Tibial artery (tissue), 4 donors: ENCODE data around the gene TNFRSF11A.

Experiments used
- DNase-seq, 2 donors: peaks; one replicate each; pipeline ENCODE4 v3.0.0-alpha.2; 2019
- H3K27ac ChIP-seq, 2 donors: fragments of 200-600 bp; sonication (generic) in 1 of 2; 1 replicate in 1 of 2; 2 replicates in 1 of 2; pipeline ENCODE4 v1.5.1; 2018 to 2019; ENCODE audit warnings: mild to moderate bottlenecking in 1 of 2
- H3K27me3 ChIP-seq, 2 donors: fragments of 200-600 bp; sonication (generic) in 1 of 2; one replicate each; pipeline versions ENCODE4 v1.5.1 to v1.6.0; 2016 to 2019
- H3K36me3 ChIP-seq, 3 donors: fragments of 200-600 bp; sonication (generic) in 2 of 3; one replicate each; pipeline ENCODE4 v1.5.1; 2016 to 2019; ENCODE audit warnings: mild to moderate bottlenecking in 2 of 3
- H3K4me1 ChIP-seq, 4 donors: fragments of 200-600 bp; sonication (generic) in 2 of 4; 1 replicate in 3 of 4; 2 replicates in 1 of 4; pipeline ENCODE4 v1.5.1; 2016 to 2019
- H3K4me3 ChIP-seq, 2 donors: fragments of 200-600 bp; sonication (generic) in 1 of 2; 1 replicate in 1 of 2; 2 replicates in 1 of 2; pipeline ENCODE4 v1.5.1; 2018 to 2019; ENCODE audit warnings: mild to moderate bottlenecking in 2 of 2
- H3K9me3 ChIP-seq, 3 donors: fragments of 200-600 bp; sonication (generic) in 1 of 3; one replicate each; pipeline ENCODE4 v1.5.1; 2016 to 2019
- intact Hi-C: fragments of 100-400 bp; cut with DNase I; formaldehyde crosslinking; loops from one replicate; pipeline ENCODE4 v1.15.0; 2023; ENCODE audit warnings: low total_unique reads
- TF ChIP-seq, protein P1 (sequence below), 2 experiments: fragments of 200-600 bp in 1 of 2; fragments of 450-650 bp in 1 of 2; IDR thresholded peaks; one replicate each; pipeline ENCODE4 v1.5.1; 2017 to 2019; ENCODE audit warnings: antibody characterized with exemption in 2 of 2, mild to moderate bottlenecking in 1 of 2, moderate library complexity in 1 of 2

The TNFRSF11A gene

DNA sequence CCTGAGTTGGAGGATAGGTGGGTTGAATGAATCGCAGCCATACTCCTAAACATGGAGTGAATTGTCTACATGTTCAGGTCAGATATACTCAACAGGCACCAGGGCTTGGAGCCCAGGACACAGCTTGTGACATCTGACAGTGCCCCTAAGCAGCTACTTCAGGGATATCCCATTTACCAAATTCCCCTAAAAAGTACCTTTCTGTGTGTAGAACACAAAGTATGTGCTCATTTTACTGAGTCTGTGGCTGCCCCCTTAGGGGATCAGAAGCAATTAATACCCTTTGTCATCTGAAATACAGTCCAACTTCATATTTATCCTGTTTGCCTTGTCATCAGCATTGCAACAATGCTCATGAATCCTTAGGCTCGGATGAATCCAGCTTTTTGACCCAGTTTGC, 20.8 kb downstream of the TNFRSF11A start:
- TF ChIP-seq, protein P1, sequence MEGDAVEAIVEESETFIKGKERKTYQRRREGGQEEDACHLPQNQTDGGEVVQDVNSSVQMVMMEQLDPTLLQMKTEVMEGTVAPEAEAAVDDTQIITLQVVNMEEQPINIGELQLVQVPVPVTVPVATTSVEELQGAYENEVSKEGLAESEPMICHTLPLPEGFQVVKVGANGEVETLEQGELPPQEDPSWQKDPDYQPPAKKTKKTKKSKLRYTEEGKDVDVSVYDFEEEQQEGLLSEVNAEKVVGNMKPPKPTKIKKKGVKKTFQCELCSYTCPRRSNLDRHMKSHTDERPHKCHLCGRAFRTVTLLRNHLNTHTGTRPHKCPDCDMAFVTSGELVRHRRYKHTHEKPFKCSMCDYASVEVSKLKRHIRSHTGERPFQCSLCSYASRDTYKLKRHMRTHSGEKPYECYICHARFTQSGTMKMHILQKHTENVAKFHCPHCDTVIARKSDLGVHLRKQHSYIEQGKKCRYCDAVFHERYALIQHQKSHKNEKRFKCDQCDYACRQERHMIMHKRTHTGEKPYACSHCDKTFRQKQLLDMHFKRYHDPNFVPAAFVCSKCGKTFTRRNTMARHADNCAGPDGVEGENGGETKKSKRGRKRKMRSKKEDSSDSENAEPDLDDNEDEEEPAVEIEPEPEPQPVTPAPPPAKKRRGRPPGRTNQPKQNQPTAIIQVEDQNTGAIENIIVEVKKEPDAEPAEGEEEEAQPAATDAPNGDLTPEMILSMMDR (IDR thresholded peaks at IDR 0.05): no peak
- no peaks in the 10 kb centered on the region for H3K27me3 ChIP-seq
- H3K27ac ChIP-seq: no peak overlapping the region
- intact Hi-C loops: no loop called here
- no peak for DNase-seq
- H3K9me3 ChIP-seq: no peaks in the 10 kb centered on the region
- no peaks in the 10 kb centered on the region for H3K4me1 ChIP-seq
- H3K36me3 ChIP-seq: no peaks in the 10 kb centered on the region
- no peak overlapping the region for H3K4me3 ChIP-seq

DNA sequence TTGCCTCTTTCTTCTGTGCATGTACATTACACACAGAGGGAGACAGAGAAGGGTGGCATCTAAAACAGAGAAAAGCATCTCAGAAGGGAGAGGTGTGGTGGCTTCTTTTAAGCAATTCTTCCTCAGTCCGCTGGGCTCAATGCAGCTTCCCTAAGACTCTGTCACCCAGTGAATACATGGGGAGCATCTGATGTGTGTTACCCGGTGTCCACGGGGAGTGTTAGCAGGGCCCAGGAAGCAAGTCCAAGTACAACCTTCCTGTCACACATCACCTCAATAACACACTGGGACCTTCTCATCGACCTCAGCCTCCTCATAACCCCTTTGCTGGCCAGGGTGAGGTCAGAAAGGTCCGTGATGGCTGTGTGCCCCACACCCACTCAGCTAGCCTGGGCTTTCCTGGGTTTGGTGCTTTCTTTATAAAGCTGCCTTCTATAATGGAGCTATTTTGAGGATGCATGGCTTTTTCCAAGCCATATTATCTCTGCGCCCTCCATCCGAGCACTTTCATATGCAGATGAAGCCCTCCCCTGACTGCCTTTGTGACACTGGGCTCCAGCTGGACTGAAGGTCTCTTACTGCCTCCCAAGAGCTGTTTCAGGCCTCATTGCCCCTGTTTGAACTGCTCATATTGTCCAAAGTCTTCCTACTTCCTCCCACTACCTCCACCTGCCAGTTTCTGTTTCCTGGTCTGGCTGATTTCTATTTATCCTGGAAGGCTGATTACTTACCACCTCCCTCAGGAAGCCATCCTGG, 21.4 kb downstream of the TNFRSF11A start:
- TF ChIP-seq, protein P1 (IDR thresholded peaks at IDR 0.05): no peak
- Histone ChIP-seq H3K4me1 (no peaks in the 10 kb centered on the region), H3K4me3 (no peak overlapping the region), H3K27me3 (no peaks in the 10 kb centered on the region), H3K9me3 (no peaks in the 10 kb centered on the region), H3K36me3 (no peaks in the 10 kb centered on the region), H3K27ac (no peak overlapping the region)
- DNase-seq: no peak
- intact Hi-C loops: no loop called here

DNA sequence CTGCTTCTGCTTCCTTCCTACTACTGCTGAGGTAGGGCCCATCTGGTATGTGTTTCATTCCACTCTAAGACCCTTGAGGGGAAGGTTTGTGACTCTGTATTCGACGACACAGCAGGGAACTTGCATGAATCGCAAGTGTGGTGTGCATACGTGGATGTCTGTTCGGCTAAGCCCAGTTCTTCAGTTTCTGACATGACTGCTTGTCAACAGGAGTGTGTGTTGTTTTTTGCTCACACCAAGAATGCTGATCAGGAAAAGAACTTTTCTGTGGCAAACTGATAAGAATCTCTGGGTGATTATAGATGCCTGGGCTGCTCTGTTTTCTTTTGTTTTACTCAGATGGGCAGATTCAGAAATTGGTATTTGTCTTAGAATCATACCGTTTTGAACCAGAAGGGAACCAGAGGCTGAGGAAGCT, 22.0 kb downstream of the TNFRSF11A start:
- H3K36me3 ChIP-seq: no peaks in the 10 kb centered on the region
- intact Hi-C loops: no loop called here
- no peak for DNase-seq
- H3K27ac ChIP-seq: no peak overlapping the region
- no peak overlapping the region for H3K4me3 ChIP-seq
- TF ChIP-seq, protein P1 (IDR thresholded peaks at IDR 0.05): no peak
- no peaks in the 10 kb centered on the region for H3K9me3 ChIP-seq
- H3K4me1 ChIP-seq: no peaks in the 10 kb centered on the region
- no peaks in the 10 kb centered on the region for H3K27me3 ChIP-seq

DNA sequence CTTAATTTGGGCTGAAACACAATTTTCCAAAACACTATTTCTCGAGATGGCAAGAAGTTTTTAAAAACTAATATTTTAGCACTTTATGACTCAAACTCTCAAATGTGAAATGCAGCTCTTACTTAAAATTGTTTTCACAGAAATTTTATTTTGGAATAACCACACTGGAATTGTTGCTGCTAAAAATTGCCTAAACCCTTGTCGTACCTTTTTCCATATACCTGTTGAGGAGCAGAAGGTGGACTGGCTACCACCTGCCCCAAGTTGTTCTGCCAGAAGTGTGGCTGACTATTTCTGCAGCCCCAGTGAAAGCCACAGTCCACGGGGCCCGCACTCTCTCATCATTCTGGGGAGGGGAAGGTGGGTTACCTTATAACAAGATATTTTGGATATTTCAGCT, 23.4 kb downstream of the TNFRSF11A start:
- TF ChIP-seq, protein P1 (IDR thresholded peaks at IDR 0.05): no peak
- no peak overlapping the region for H3K4me3 ChIP-seq
- no peak for DNase-seq
- intact Hi-C loops: no loop called here
- no peaks in the 10 kb centered on the region for H3K9me3 ChIP-seq
- no peaks in the 10 kb centered on the region for H3K4me1 ChIP-seq
- no peak overlapping the region for H3K27ac ChIP-seq
- no peaks in the 10 kb centered on the region for H3K27me3 ChIP-seq
- no peaks in the 10 kb centered on the region for H3K36me3 ChIP-seq

DNA sequence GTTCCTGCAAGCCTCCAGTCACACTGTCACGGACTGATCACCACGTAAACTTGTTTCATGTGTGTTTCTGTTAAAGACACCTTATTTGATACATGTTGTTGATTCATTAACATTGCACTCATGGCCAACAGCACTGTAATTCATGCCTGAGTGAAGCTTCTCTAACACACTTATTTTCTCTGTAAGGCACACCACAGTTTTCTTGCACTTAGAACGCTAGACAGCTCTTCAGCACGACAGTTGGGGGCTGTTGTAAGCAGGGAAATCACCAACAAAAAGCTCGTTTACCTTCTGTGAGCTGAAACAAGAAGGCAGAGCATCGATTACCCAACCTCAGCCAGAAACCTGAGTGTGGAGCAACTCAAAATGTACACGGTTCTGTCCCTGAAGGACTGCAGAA, 28.1 kb downstream of the TNFRSF11A start:
- intact Hi-C loops: no loop called here
- Histone ChIP-seq H3K4me3 (no peak overlapping the region), H3K27me3 (no peaks in the 10 kb centered on the region), H3K36me3 (no peaks in the 10 kb centered on the region), H3K27ac (no peak overlapping the region), H3K4me1 (no peaks in the 10 kb centered on the region), H3K9me3 (no peaks in the 10 kb centered on the region)
- DNase-seq: no peak
- TF ChIP-seq, protein P1 (IDR thresholded peaks at IDR 0.05): no peak
